HG02623 (cell line): ENCODE results near the gene NFE2L3.

Experiments
- ATAC-seq: cut with Tn5 transposase; IDR thresholded peaks from one replicate; pipeline ENCODE4 v1.9.1; 2021; ENCODE audit warnings: moderate library complexity; ENCODE audit not compliant: unreplicated experiment

Gene NFE2L3

DNA sequence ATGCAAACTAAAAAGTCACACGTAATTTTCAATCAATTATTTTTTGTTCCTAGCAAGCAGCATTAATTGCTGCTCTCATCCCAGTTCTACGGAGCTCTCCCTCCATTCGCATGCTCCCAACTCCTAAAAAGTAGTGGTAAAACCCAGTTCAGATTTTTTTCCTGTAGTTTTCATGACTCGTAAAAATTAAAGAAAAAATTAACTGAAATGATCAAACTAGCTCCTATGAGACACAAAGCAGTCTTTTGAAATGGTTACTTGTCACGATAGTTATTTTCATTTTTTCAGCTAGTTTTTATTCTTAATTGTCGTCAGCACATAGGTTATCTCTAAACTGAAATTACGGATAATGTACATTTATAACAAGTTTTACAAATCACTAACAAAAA, 46.8 kb downstream of the NFE2L3 start:
- no peak for ATAC-seq

DNA sequence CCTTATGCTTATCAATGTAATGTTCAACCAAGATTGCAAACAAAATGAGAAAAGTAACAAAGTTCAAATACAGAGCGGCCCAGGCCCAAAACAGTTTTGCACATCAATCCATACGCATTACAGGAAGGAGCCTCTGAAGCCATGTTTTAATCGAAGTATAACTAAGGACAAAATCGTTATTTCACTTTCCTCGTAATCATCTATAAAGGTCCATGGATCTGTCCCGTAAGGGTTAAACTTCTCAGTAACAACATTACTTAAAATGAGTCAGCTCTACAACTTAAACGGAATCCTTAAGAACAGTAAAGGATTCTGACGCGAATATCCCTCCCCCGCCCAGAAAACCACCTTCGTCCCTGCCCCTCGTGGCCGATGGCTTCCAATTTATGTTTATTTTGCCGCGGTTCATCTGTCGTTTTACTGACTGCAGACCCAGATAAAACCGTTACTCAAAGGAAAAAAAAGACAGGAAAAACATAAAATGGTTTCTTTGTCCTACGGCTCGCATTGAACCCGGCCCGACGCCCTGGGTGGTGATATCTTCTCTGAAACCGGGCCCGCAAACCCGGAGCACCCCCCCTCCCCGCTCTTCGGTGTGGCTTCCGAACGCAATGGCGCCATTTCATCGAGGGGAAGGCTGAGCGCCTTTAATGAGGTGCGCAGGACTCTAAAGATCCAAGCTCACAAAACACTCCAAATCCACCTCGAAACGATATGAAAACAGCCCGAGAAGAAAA, 47.5 kb downstream of the NFE2L3 start:
- ATAC-seq = no peak

DNA sequence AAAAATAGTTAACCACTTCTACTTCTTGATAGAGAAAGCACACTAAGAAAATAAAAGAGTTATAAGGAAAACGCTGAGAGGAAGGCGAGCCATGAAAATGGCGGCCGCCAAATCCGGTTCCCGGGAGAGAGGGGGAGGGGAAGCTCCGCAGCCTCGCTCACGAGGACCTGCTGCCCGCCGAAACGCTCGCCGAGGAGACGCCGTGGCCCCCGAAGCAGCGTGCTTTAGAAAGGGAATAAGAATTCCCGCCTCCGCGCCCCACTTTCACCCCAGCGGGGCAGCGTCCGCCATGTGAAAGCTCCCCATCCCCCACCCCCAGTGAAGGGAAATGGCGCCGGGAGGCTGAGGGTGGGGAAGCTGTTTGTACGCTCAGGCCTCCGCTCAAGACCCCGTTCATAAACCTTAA, 48.0 kb downstream of the NFE2L3 start:
- ATAC-seq = no peak

DNA sequence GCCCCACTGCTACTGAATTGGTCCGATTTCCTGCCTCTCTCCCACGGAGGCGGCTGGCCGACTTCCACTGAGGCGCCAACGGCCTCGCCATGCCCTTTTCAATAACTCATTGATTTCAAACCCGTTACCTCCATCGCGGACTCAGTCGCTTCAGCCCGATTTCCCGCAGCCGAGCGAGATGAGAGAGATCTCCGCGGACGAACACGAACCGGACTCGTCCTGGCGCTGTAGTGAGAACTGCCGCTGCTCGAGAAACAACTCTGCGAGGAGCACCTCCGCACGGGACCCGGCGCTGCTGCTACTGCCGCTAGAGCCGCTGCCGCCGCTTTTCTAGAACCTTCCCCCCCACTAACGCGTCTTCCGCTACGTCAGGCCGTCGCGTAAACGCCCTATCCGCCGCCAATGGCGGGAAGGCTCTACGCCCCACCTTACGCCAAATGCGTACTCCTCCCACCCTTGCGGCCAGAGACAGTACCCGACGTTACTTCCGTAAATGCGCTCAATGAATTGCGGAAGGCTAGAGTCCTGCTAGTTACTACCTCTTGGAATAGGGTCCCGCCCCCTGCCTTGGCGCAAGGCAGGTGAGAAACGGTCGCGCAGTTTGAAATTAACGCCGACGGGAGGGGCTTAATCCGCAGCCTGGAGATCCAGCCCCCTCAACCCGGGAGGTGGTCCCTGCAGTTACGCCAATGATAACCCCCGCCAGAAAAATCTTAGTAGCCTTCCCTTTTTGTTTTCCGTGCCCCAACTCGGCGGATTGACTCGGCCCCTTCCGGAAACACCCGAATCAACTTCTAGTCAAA, 48.6 kb downstream of the NFE2L3 start, which contains the start of gene HNRNPA2B1:
Gene HNRNPA2B1 (minus strand): TSS at position 303 of the 803 bp plus-strand sequence. CDS start 169 bp downstream, at position 134.
- ATAC-seq = peak; percentile 53

DNA sequence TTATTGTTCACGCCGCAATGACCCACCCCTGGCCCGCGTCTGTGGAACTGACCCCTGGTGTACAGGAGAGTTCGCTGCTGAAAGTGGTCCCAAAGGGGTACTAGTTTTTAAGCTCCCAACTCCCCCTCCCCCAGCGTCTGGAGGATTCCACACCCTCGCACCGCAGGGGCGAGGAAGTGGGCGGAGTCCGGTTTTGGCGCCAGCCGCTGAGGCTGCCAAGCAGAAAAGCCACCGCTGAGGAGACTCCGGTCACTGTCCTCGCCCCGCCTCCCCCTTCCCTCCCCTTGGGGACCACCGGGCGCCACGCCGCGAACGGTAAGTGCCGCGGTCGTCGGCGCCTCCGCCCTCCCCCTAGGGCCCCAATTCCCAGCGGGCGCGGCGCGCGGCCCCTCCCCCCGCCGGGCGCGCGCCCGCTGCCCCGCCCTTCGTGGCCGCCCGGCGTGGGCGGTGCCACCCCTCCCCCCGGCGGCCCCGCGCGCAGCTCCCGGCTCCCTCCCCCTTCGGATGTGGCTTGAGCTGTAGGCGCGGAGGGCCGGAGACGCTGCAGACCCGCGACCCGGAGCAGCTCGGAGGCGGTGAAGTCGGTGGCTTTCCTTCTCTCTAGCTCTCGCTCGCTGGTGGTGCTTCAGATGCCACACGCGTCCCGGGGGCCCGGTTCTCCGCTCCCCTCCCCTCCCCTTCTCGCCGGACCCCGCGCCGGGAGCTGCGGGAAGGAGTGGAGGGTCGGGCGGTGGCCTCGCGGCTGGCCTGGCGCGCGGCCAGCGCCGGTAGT, 49.4 kb downstream of the NFE2L3 start, which contains the start of gene CBX3:
Gene CBX3 (plus strand): TSS at position 499 of the 772 bp plus-strand sequence. CDS start 1,254 bp downstream, outside the sequence.
- peak; percentile 41 for ATAC-seq

DNA sequence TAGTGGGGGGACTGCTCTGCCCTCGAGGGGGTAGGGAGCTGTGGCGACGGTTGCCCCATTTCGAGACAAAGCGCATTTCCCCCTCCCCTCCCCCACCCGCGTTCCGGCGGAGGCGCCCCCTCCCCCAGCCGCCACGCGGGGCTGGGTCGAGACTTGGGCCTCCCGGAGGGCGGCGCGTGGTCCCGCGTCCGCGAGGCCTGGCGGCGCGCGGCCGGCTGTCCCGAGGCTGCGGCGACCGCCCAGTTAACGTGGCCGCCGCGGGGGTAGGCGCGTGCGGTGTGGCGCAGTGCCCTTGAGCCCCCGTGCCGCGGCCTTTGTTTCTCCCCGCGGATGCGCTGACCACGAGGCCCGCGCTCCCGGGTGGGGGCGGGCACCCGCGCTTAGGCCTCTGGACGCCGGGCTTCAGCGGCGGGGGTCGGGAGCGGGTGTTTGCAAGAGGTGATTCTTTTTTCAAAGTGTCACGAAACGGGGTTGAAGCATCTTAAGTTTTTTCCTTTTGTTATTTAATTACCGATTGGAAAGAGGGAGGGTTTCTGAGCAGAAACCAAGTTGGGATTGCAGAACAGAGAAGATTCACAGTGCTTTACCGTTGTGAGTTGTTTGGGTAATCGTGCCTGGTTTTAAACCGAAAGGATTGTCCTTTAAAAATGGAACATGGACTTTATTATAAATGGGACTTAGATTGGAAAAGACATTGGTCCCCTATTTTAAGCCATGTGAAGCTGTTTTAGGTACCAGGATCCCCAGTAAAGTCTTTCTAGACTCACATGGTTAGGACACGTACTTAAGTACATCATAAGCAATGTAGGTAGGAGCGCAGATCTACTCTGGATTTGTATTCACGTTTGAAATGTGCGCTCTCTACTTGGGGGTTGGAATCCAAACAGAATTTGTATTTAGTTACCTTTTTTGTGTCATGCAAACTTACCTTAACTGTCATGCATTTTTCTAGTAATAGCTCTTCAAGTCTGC, 50.3 kb downstream of the NFE2L3 start:
- peak; percentile 1 for ATAC-seq

DNA sequence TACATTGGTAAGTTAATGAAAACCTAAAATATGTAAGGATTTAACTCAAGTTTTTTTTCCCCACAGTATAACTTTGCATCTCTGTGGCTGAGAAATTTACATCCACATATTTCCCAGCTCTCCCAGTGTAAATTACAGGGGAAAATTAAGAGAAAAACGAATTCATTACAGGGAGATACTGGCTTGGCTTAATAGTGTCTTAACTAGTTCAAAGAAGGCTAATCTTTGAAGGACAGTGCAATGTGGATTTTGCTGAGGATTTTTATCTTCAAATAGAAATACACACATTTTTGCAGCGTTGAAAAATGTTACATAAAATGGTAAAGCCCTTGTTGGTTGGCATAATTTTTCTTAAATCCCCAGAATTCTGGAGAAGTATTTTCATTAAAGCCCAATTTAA, 51.0 kb downstream of the NFE2L3 start:
- no peak for ATAC-seq

DNA sequence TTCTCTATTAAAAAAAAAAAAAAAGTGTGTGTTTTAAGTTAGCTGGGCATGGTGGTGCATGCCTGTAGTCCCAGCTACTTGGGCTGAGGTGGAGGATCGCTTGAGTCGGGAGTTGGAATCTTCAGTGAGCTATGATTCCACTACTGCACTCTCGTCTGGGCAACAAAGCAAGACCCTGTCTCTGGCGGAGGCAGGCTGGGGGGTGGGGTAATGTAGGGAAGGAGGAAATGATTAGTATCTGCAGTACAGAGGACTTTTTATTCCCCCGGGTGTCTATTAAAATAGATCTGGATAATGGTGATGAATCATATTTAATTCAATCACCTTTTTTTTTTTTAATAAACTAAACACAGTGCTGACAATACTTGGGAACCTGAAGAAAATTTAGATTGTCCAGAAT, 56.0 kb downstream of the NFE2L3 start:
- ATAC-seq = no peak

DNA sequence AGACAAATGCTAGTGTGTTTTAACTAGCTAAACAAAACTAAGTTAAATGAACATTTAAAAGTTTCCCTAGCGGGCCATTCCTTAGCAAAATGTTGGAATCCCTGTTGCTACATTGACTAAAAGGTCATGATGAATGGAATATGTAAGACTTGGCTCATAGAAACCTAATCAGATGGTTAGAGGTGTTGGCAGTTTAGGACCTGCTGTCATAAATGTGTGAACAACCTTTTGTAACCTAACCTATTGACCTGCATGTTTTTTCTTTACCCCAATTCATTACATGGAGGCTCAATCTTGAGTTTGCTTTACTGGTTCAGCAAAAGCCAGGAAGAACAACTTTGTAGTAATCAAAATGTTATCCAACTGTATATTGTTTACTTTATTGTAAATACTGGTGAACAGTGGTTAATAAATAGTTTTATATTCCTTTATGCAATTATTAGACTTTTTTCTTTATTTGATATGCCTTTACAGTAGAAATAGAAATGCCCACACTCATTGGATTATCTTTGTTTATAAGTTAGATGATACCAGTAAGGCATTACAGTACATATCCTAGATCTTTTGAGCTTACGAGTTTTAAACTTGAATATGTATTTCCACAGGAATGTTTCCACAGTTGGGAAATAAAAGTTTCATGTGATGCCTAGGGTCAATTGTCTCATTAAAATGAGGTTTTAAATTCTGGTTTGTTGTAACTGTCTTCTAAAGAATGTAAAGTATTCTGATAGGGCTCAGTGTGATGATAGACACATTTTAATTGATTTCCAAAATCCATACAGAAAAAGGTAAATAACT, 61.1 kb downstream of the NFE2L3 start:
- ATAC-seq = no peak

DNA sequence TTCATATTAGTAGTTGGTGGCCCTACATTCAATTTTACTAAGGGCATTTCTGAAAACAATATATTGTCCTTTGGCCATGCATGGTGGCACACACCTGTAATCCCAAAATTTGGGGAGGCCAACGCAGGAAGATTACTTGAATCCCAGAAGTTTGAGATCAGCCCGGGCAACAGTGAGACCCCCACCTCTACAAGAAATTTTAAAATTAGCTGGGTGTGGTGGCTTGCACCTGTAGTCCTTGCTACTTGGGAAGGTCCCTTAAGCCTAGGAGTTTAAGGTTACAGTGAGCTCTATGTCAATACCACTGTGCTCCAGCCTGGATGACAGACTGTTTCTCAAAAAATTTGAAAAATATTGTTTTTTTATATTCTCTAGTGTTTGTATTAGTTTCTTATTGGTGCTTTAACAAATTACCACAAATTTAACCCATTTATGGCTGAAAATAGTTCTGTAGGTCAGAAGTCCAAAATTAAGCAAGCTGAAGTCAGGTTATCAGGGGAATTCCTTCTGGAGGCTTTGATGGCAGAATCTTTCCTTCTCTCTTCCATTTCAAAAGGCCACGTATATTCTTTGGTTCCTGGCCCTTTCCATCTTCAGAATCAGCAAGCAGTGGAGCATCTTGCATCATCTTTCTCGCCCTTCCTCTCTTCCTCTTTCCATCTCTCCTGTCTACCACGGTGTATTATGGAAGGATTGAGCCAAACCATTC, 62.0 kb downstream of the NFE2L3 start:
- no peak for ATAC-seq

DNA sequence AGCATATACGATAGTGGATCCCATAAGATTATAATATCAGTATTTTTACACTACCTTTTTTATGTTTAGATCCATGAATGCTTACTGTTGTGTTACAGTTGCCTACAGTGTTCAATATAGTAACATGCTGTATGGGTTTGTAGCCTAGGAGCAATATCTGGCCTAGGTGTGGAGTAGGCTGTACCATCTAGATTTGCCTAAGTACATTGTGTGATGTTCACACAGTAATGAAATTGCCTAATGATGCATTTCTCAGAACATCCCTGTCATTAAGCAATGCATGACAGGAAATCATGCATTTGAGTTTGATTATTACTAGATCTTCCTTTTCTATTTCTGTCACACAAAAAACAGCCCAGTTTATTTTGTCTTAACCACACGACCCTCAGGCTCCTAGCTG, 64.1 kb downstream of the NFE2L3 start:
- ATAC-seq = no peak

DNA sequence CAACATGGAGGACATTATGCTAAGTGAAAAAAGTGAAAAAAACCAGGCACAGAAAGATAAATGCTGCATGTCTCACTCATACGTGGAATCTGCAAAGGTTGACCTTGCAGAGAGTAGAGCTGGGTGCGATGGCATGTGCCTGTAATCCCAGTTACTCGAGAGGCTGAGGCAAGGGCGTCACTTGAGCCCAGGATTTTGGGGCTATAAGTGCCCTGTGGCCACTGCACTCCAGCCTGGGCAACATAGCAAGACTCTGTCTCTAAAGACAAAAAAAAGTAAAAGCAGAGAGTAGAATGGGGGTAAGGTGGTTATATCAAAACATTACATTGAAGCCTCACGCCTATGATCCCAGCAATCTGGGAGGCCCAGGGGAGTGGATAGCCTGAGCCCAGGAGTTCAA, 72.4 kb downstream of the NFE2L3 start:
- no peak for ATAC-seq

DNA sequence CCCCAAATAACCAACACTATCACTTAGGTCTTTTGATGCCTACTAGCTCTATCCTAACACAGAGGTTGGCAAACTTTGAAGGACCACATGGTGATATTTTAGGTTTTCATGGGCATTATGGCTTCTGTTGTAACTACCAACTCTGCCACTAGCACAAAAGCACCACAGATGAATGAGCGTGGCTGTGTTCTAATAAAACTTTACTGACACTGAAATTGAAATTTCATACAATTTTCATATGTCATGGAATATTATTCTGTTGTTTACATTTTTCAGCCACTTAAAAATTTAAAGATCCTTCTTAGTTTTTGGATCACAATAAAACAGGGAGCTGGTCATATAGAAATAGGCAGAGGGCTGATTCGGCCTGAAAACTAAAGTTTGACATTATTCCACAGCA, 76.0 kb downstream of the NFE2L3 start:
- ATAC-seq = no peak

DNA sequence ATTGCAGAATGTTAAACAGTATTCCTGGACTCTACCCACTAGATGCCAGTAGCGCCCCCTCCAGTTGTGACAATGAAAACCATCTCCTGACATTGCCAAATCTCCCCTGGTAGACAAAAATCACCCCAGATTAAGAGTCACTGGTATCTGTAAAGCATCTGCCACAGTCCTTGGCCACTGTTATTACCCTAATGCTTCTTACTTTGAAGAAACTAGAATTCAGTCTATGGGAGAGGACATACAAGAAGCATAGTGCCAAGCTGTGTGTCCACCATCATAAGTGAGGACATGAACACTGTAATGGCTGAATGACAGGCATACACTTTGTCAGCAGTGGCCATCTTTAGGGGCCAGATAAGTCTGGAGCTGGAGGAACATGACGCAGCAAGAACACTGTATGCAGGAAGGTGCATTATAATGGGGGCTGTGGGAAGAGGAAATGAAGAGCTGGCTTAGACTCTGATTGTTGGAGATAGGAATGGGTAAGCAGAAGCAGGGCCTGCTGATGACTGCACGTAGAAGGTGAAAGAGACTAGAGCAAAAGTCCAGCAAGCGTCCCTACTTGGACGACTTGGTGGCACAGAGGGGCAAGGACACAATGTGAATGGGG, 82.0 kb downstream of the NFE2L3 start:
- no peak for ATAC-seq
